EL (cell line): ENCODE results near the gene CDC7.
"Not testable (repeated sequence)": the region's sequence is repeated elsewhere in the genome, so short reads cannot be mapped to it uniquely, and the experiment has no call there.

Experiments used
- DNase-seq: peaks from one replicate; pipeline ENCODE4 v3.0.0-alpha.2; 2016

The CDC7 gene

GRCh38 chr1:91513160-91513559 lies 12.5 kb downstream of the CDC7 start:
- no peak for DNase-seq

- DNase-seq, result no peak
Measured at GRCh38 chr1:91513706-91514105, 13.1 kb downstream of the CDC7 start.

GRCh38 chr1:91515994-91516393 lies 15.3 kb downstream of the CDC7 start:
- no peak for DNase-seq

- DNase-seq, result not testable (repeated sequence)
Measured at GRCh38 chr1:91516605-91517004, 16.0 kb downstream of the CDC7 start.

- DNase-seq, result not testable (repeated sequence)
Measured at GRCh38 chr1:91519167-91519566, 18.5 kb downstream of the CDC7 start.

GRCh38 chr1:91520942-91521507 lies 20.4 kb downstream of the CDC7 start:
- DNase-seq, result no peak

GRCh38 chr1:91523482-91523881 lies 22.8 kb downstream of the CDC7 start:
- no peak for DNase-seq

- peak; percentile 21 for DNase-seq
Measured at GRCh38 chr1:91526496-91526895, 25.8 kb downstream of the CDC7 start.

- DNase-seq, result no peak
Measured at GRCh38 chr1:91527266-91527765, 26.7 kb downstream of the CDC7 start.

GRCh38 chr1:91527781-91528180 lies 27.1 kb downstream of the CDC7 start:
- no peak for DNase-seq

- peak; percentile 38 for DNase-seq
Measured at GRCh38 chr1:91529856-91530255, 29.2 kb downstream of the CDC7 start.

GRCh38 chr1:91533361-91534024 lies 32.8 kb downstream of the CDC7 start:
- no peak for DNase-seq

GRCh38 chr1:91535441-91535840 lies 34.8 kb downstream of the CDC7 start:
- DNase-seq, result no peak

- DNase-seq, result peak; percentile 96
Measured at GRCh38 chr1:91537281-91537986, 36.8 kb downstream of the CDC7 start.

GRCh38 chr1:91537987-91538304 lies 37.3 kb downstream of the CDC7 start:
- no peak for DNase-seq

GRCh38 chr1:91540910-91541309 lies 40.3 kb downstream of the CDC7 start:
- no peak for DNase-seq

- no peak for DNase-seq
Measured at GRCh38 chr1:91541918-91542533, 41.4 kb downstream of the CDC7 start.

- no peak for DNase-seq
Measured at GRCh38 chr1:91545506-91546300, 45.1 kb downstream of the CDC7 start.

GRCh38 chr1:91546301-91546581 lies 45.6 kb downstream of the CDC7 start:
- DNase-seq, result no peak

GRCh38 chr1:91546876-91547275 lies 46.2 kb downstream of the CDC7 start:
- no peak for DNase-seq

GRCh38 chr1:91548376-91549040 lies 47.9 kb downstream of the CDC7 start:
- DNase-seq, result no peak

GRCh38 chr1:91549041-91549735 lies 48.5 kb downstream of the CDC7 start:
- no peak for DNase-seq
